Measurements from ENCODE around the gene NEDD8. TPM values are rescaled to one million over a fixed set of nuclear protein-coding genes. Genes with fewer than 3 reads are reported as not detected.

Gene NEDD8
- total and polyA plus RNA-seq, 2 donors (not counting 1 experiment from before 2014, with no cell fraction given) = 86.7 to 98.5 TPM

DNA sequence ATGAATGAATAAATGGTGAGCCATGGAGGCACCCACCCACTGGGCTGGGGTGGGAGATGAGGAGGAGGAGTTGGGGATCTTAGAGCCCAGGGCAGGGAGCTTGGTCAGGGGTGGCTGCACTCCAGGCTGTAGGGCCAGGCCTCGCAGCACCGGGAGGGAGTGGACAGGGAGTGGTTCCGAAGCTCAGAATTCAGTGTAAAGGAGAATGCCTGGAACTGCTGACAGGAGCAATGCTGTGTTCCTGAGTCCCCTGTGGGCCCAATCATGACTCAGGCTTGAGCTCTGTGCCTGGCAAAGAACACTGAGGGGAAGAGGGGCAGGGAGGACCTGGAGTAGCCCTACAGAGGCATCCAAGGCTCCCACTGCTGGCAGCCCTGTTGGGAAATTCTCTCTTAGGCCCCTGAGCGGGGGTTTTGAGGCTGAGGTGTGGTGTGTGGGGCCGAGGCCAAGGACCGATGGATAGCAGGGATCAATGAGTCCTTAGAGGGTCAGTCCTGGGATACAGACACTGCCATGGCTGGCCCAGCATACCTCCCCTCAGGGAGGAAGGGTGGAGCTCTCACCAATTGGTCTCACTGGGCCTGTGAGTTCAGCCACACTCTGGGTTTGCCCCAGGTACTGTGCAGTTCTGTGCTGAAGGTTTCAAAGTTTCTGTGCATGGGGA lies 48.8 kb upstream of the NEDD8 start:
- no peak overlapping the region for H3K9ac ChIP-seq (ENCODE audit: low read length)
- no peak overlapping the region for H2AFZ ChIP-seq (ENCODE audit: insufficient read depth, low read depth, low read length, poor library complexity, severe bottlenecking)
- WGBS (ENCODE audit: insufficient coverage) = 98% methylated on average over 6 of the region's 6 CpGs
- H3K4me1 Mint-ChIP-seq = peaks cover 58% of the 10 kb centered on the region
- H4K20me1 ChIP-seq (ENCODE audit: control insufficient read depth, insufficient read depth, low read length, poor library complexity, severe bottlenecking) = no peaks in the 10 kb centered on the region
- peak overlapping the region; percentile 93 for H3K27ac Mint-ChIP-seq
- no peaks in the 10 kb centered on the region for H3K27me3 Mint-ChIP-seq
- no peaks in the 10 kb centered on the region for H3K27me3 ChIP-seq (replicated peaks in 1 of 4; ENCODE audit: control extremely low read depth in 1 of 4, control insufficient read depth in 3 of 4, insufficient read depth in 4 of 4, low read length in 3 of 4)
- H3K9me3 ChIP-seq (ENCODE audit: control extremely low read depth in 1 of 3, control insufficient read depth in 2 of 3, insufficient read depth in 1 of 3, low read length in 2 of 3) = peaks cover 0 to 10% (median 0%) of the 10 kb centered on the region in 3 donors
- no peak overlapping the region for H3K27ac ChIP-seq (ENCODE audit: low read length in 2 of 2)
- H3K36me3 ChIP-seq (replicated peaks in 1 of 2; ENCODE audit: control extremely low read depth in 1 of 2, control insufficient read depth in 1 of 2, extremely low read depth in 1 of 2, insufficient read depth in 2 of 2, low read length in 1 of 2) = no peaks in the 10 kb centered on the region
- ATAC-seq (ENCODE audit: low read depth) (no peak), DNase-seq (no peak)
- H3K4me3 Mint-ChIP-seq = no peak overlapping the region
- ChIA-PET POLR2A (interaction anchor here (0.8 to 2.0 kb wide), 2 partner anchors 10 to 42 kb away, joined by 3 to 8 read pairs; partner anchors contain the start of gene RABGGTA), CTCF (interaction anchor here (1.1 to 7.1 kb wide), 10 partner anchors 9 to 150 kb away, joined by 3 to 93 read pairs (median 8); partner anchors contain the start of genes CIDEB, DHRS1, IPO4 and MDP1)
- H3K4me3 ChIP-seq (ENCODE audit: control extremely low read depth in 1 of 5, extremely low read depth in 1 of 5, insufficient read depth in 1 of 5, low read depth in 2 of 5, low read length in 4 of 5) = no peak overlapping the region
- intact Hi-C loops (cut with micrococcal nuclease) = no loop called here
- peaks cover 40% of the 10 kb centered on the region for H3K79me2 ChIP-seq (ENCODE audit: control insufficient read depth, insufficient read depth, low read length)
- H3K4me2 ChIP-seq (replicated peaks; ENCODE audit: low read depth, low read length, poor library complexity, severe bottlenecking) = no peak overlapping the region
- H3K9me3 Mint-ChIP-seq (ENCODE audit: insufficient read depth) = no peaks in the 10 kb centered on the region
- peaks cover 38 to 58% of the 10 kb centered on the region in 2 donors for H3K4me1 ChIP-seq (ENCODE audit: control insufficient read depth in 2 of 2, insufficient read depth in 2 of 2, low read length in 2 of 2)
- TF ChIP-seq, protein P1, sequence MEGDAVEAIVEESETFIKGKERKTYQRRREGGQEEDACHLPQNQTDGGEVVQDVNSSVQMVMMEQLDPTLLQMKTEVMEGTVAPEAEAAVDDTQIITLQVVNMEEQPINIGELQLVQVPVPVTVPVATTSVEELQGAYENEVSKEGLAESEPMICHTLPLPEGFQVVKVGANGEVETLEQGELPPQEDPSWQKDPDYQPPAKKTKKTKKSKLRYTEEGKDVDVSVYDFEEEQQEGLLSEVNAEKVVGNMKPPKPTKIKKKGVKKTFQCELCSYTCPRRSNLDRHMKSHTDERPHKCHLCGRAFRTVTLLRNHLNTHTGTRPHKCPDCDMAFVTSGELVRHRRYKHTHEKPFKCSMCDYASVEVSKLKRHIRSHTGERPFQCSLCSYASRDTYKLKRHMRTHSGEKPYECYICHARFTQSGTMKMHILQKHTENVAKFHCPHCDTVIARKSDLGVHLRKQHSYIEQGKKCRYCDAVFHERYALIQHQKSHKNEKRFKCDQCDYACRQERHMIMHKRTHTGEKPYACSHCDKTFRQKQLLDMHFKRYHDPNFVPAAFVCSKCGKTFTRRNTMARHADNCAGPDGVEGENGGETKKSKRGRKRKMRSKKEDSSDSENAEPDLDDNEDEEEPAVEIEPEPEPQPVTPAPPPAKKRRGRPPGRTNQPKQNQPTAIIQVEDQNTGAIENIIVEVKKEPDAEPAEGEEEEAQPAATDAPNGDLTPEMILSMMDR (IDR thresholded peaks at IDR 0.05) = no peak
- TF ChIP-seq EZH2 (IDR thresholded peaks at IDR 0.05; ENCODE audit: borderline replicate concordance, insufficient read depth, low read depth, low read length, poor library complexity, severe bottlenecking) = no peak
